Mesenteric fat pad (tissue), 1 donor: ENCODE measurements around the gene CNIH4. TPM values are rescaled to one million over a fixed set of nuclear protein-coding genes. Genes with fewer than 3 reads are reported as not detected.
"Not testable (repeated sequence)": the region's sequence is repeated elsewhere in the genome, so short reads cannot be mapped to it uniquely, and the experiment has no call there.

ENCODE experiments used
- DNase-seq: peaks from one replicate; pipeline ENCODE4 v3.0.0-alpha.2; 2020; ENCODE audit warnings: low spot score
- long read RNA-seq: library from polyadenylated mRNA; unstranded; transcript quantifications from one replicate; pipeline ENCODE4 v2.0.0, GENCODE V29; 2020
- total RNA-seq: library from RNA; stranded (reverse); fragmentation: NEBNext Ultra II Directional; extraction: Animal tissue kit (Norgen Biotek cat#: 25700); gene quantifications from one replicate; pipeline ENCODE4 v1.2.1, GENCODE V29; 2021
- donor health status: DM: yes; HTN: yes; CAD: no.

Gene CNIH4
- total RNA-seq: 49.4 TPM
- long read RNA-seq, full-length matches to known transcripts: 26 of 33 reads
- long read RNA-seq, partial matches to known transcripts: 2 of 33 reads
- long read RNA-seq, other reads (novel, unspliced or antisense): 5 of 33 reads

GRCh38 chr1:224356685-224357625 is at the start of gene CNIH4:
CNIH4 (plus strand) TSS chr1:224356879; CDS start chr1:224356925, 46 bp downstream.
- peak; percentile 95 for DNase-seq

GRCh38 chr1:224308064-224308463 is 48.6 kb upstream of the CNIH4 start:
- no peak for DNase-seq

GRCh38 chr1:224311503-224311902 is 45.2 kb upstream of the CNIH4 start:
- DNase-seq: not testable (repeated sequence)

GRCh38 chr1:224312025-224312424 is 44.7 kb upstream of the CNIH4 start:
- no peak for DNase-seq

- no peak for DNase-seq
Observed at GRCh38 chr1:224317383-224318045, 39.2 kb upstream of the CNIH4 start.

GRCh38 chr1:224321706-224322105 is 35.0 kb upstream of the CNIH4 start:
- DNase-seq: no peak

- DNase-seq: no peak
Observed at GRCh38 chr1:224325959-224326358, 30.7 kb upstream of the CNIH4 start.

- no peak for DNase-seq
Observed at GRCh38 chr1:224328644-224329043, 28.0 kb upstream of the CNIH4 start.

- DNase-seq: no peak
Observed at GRCh38 chr1:224329484-224329841, 27.2 kb upstream of the CNIH4 start.

- DNase-seq: peak; percentile 93
Observed at GRCh38 chr1:224329842-224330753, 26.6 kb upstream of the CNIH4 start, which contains the start of gene NVL. NVL (minus strand) TSS chr1:224330172; CDS start chr1:224330127, 45 bp downstream.

GRCh38 chr1:224331326-224331725 is 25.4 kb upstream of the CNIH4 start:
- no peak for DNase-seq

- DNase-seq: no peak
Observed at GRCh38 chr1:224331824-224332223, 24.9 kb upstream of the CNIH4 start.

GRCh38 chr1:224333309-224333926 is 23.3 kb upstream of the CNIH4 start:
- no peak for DNase-seq

GRCh38 chr1:224333939-224334786 is 22.5 kb upstream of the CNIH4 start:
- no peak for DNase-seq

GRCh38 chr1:224338150-224338838 is 18.4 kb upstream of the CNIH4 start:
- DNase-seq: no peak

GRCh38 chr1:224339442-224340033 is 17.1 kb upstream of the CNIH4 start:
- no peak for DNase-seq

GRCh38 chr1:224340453-224341384 is 16.0 kb upstream of the CNIH4 start:
- not testable (repeated sequence) for DNase-seq
